Activated CD4-positive, alpha-beta T cell treated with anti-CD3 and anti-CD28 coated beads for 36 hours (primary cell): ENCODE results near the gene TIAL1. TPM values are rescaled to one million over a fixed set of nuclear protein-coding genes. Genes with fewer than 3 reads are reported as not detected.

Experiments used
- ATAC-seq: fragments of 200-7000 bp; cut with Tn5 transposase; one replicate; pipeline ENCODE4 v1.10.0; 2021; ENCODE audit warnings: mild to moderate bottlenecking, moderate library complexity
- CTCF ChIA-PET: fragments of 350-600 bp; sonication (Branson Sonifier 250); formaldehyde crosslinking; loops from one replicate; lab custom pipeline; 2021; ENCODE audit warnings: antibody characterized with exemption; lab: Charles Lee
- POLR2A ChIA-PET: fragments of 350-600 bp; sonication (Branson Sonifier 250); formaldehyde crosslinking; loops from one replicate; lab custom pipeline; 2021; ENCODE audit warnings: antibody characterized with exemption, inconsistent platforms; lab: Charles Lee
- DNase-seq: peaks from one replicate; pipeline ENCODE4 v3.0.0-alpha.2; 2020
- H3K27ac Mint-ChIP-seq: one replicate; pipeline ENCODE4 v1.8.0; 2021; ENCODE audit warnings: mixed read lengths
- H3K27me3 Mint-ChIP-seq: one replicate; pipeline ENCODE4 v1.8.0; 2021; ENCODE audit warnings: mixed read lengths
- H3K36me3 Mint-ChIP-seq: one replicate; pipeline ENCODE4 v1.8.0; 2021; ENCODE audit warnings: low read depth, mixed read lengths
- H3K4me1 Mint-ChIP-seq: one replicate; pipeline ENCODE4 v1.8.0; 2021; ENCODE audit warnings: mixed read lengths
- H3K4me3 Mint-ChIP-seq: one replicate; pipeline ENCODE4 v1.8.0; 2021; ENCODE audit warnings: mild to moderate bottlenecking, moderate library complexity, mixed read lengths
- H3K9me3 Mint-ChIP-seq: one replicate; pipeline ENCODE4 v1.8.0; 2021; ENCODE audit warnings: low read depth, mixed read lengths
- intact Hi-C, 2 experiments: fragments of 100-400 bp; cut with DNase I in 1 of 2; cut with micrococcal nuclease in 1 of 2; formaldehyde crosslinking; loops; one replicate each; pipeline versions ENCODE4 v1.14.2 to v1.15.1; 2022 to 2024; cut with DNase I, micrococcal nuclease
- total RNA-seq, 2 experiments: library from RNA; stranded (reverse); gene quantifications; one replicate each; pipeline ENCODE4 v1.2.3, GENCODE V29; 2021

The TIAL1 gene
- total RNA-seq, 2 experiments from 2014 or later, result 187 to 197 TPM

DNA sequence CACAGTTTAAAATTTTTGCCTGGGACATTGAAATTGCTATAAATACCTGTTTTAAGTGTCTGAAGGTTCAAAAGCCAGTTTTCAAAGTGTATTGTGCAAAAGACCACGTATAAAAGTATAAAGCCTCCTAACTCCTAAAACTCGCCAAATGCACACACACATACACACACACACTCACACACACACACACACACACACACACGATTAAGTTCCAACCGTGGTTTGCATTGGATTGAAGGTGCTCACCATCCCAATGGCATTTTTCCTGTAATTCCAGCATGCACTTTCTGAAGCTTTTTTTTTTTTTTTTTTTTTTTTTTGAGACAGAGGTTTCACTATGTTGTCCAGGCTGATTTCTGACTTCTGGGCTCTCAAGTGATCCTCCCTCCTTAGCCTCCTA is 51.5 kb downstream of the TIAL1 start:
- ChIA-PET POLR2A (no interaction called here), CTCF (no interaction called here)
- H3K9me3 Mint-ChIP-seq, result no peaks in the 10 kb centered on the region
- H3K4me1 Mint-ChIP-seq, result peaks cover 12% of the 10 kb centered on the region
- no peak overlapping the region for H3K4me3 Mint-ChIP-seq
- H3K27me3 Mint-ChIP-seq, result peaks cover 2% of the 10 kb centered on the region
- no peak for ATAC-seq
- no peak for DNase-seq
- intact Hi-C loops, result no loop called here
- H3K27ac Mint-ChIP-seq, result no peak overlapping the region
- peaks cover 13% of the 10 kb centered on the region for H3K36me3 Mint-ChIP-seq

DNA sequence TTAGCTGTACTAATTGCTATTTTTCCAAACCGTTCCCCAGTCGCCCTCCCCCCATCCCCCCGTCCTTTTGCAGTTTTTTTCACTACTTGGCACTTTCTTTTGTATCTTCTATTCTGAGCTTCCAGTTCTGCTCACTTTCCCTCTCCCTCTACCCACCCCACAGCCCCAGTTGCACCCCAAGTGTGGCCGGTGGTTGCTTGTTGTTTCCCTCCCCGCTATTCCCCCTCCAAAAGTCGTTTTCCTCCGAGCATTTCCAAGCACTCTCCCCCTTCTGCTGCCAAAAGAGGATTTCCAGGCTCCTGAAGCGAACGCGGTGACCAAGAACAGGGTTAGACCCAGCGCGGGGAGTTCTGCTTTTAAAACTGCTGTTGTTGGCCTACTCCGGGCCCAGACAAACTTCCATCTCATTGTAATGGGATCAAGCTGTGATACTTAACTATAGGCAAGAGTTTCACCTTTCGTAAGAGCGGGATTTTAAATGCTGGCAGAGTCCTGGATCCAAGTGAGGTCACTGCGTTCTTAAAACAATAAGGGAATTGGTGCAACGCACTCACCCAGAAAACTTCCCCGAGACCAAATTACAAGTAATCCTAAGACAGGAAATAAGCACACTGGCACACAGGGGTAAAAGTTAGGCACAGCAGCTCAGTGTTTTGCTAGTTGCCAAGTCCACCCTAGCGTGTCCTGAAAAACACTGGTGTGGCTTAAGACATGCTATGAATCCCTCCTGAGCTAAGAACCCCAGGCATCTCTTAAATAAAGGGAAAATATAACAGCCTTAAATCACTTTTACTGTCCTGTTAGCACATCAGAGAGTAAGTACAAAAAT is 52.7 kb downstream of the TIAL1 start:
- H3K4me1 Mint-ChIP-seq, result peaks cover 23% of the 10 kb centered on the region
- H3K36me3 Mint-ChIP-seq, result peaks cover 18% of the 10 kb centered on the region
- CTCF ChIA-PET, result interaction anchor here (0.6 to 3.9 kb wide), 13 partner anchors 13 to 181 kb away, joined by 3 to 14 read pairs (median 3); partner anchors contain the start of genes INPP5F and TIAL1
- peaks cover 2% of the 10 kb centered on the region for H3K27me3 Mint-ChIP-seq
- ATAC-seq (no peak), DNase-seq (no peak)
- peak overlapping the region; percentile 89 for H3K27ac Mint-ChIP-seq
- H3K4me3 Mint-ChIP-seq, result peak overlapping the region; percentile 77
- intact Hi-C loops, result loop anchor here (2.0 to 5.0 kb wide), 10 partner anchors 31 to 463 kb away; partner anchors contain the start of genes INPP5F (in 2 of the 2), BAG3 (in 1 of the 2), EIF3A (in 1 of the 2) and MCMBP (in 1 of the 2)
- POLR2A ChIA-PET, result interaction anchor here (0.6 to 1.6 kb wide), 7 partner anchors 14 to 714 kb away, joined by 3 to 6 read pairs (median 4); no protein-coding TSS in a partner anchor
- H3K9me3 Mint-ChIP-seq, result no peaks in the 10 kb centered on the region

DNA sequence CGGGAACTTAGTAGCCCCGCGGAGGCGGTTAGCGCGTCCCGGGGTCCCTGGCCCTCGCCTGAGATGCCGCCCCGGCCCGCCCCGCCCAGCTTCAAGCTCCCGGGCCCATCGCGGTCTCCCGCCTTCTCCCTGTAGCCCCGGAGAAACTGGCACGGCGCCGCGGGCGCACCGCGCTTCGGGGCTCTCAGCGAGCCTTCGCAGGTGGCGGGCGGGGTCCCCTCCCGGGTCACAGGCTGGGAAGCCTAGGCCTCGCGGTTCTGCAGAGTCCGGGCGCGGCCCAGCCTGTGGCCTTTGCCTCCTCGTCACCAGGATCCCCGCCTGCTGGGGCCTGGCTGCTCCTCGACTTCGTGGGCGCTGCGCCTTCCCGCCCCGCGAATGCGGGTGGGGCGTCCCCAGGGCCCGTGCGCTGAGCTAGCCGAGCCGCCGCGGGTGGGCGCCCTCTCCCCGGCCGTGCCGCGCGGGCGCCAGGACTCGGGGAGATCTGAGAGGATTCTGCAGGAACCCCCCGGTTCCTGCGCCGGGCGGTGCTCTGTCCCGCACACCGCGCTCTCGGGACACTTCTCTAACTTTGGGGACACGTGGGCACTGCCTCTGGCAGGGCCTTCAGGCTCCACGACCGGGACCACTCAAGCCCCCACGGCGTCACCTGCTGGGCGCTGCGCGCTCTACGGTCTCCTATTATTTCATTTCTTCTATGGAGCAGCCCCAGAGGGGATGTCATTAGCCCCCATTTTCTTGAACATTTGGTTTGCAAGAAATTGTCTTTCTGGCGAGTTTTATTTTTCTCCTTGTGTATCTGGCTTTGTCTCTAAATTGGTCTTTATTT is 53.6 kb downstream of the TIAL1 start:
- peaks cover 31% of the 10 kb centered on the region for H3K4me1 Mint-ChIP-seq
- ChIA-PET CTCF (interaction anchor here (0.6 to 3.9 kb wide), 16 partner anchors 14 to 182 kb away, joined by 3 to 14 read pairs (median 3); partner anchors contain the start of genes INPP5F and TIAL1), POLR2A (interaction anchor here (0.6 to 1.6 kb wide), 6 partner anchors 13 to 112 kb away, joined by 3 to 6 read pairs (median 4); no protein-coding TSS in a partner anchor)
- DNase-seq (peak; percentile 80), ATAC-seq (peak; percentile 34)
- no peaks in the 10 kb centered on the region for H3K27me3 Mint-ChIP-seq
- peak overlapping the region; percentile 77 for H3K4me3 Mint-ChIP-seq
- H3K36me3 Mint-ChIP-seq, result peaks cover 21% of the 10 kb centered on the region
- no peaks in the 10 kb centered on the region for H3K9me3 Mint-ChIP-seq
- intact Hi-C loops, result loop anchor here (1.0 to 5.0 kb wide), 17 partner anchors 27 to 462 kb away; partner anchors contain the start of genes BAG3 (in 2 of the 2), GRK5 (in 2 of the 2), INPP5F (in 2 of the 2) and EIF3A (in 1 of the 2)
- H3K27ac Mint-ChIP-seq, result peak overlapping the region; percentile 89

DNA sequence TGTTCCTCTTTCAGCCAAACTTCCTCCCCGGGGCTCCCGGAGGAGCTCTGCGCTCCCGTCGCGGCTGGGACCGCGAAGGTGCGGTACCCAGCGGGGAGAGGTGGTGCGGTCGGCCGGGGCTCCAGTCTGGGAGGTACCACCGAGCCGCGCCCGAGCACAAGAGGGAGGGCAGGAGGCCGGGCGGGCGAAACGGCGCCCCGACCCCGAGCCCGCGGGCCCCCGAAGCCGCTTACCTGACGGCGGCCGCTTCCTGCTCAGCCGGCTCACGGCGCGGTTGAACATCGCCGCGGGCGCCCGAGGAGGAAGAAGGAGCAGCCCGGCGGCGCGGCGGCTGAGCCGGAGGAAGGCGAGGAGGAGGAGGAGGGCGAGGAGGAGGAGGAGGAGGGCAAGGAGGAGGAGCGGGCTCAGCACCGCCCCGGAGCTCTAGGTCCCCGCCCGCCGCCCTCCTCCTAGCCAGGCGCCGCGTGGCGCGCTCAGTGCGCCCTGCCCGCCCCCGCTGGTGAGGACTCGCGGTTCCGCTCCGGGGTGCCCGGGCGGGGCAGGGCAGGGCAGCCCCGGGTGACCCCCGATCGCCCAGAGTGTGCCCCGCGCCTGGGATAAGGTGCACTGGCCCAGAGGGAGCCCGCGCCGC is 54.3 kb downstream of the TIAL1 start, which contains the start of gene RGS10:
Gene RGS10 (minus strand): TSS at position 363 of the 631 bp plus-strand sequence. CDS start 81 bp downstream, at position 282.
- ATAC-seq, result peak; percentile 78
- intact Hi-C loops, result loop anchor here (1.0 to 5.0 kb wide), 17 partner anchors 26 to 462 kb away; partner anchors contain the start of genes BAG3 (in 2 of the 2), GRK5 (in 2 of the 2), INPP5F (in 2 of the 2) and EIF3A (in 1 of the 2)

DNA sequence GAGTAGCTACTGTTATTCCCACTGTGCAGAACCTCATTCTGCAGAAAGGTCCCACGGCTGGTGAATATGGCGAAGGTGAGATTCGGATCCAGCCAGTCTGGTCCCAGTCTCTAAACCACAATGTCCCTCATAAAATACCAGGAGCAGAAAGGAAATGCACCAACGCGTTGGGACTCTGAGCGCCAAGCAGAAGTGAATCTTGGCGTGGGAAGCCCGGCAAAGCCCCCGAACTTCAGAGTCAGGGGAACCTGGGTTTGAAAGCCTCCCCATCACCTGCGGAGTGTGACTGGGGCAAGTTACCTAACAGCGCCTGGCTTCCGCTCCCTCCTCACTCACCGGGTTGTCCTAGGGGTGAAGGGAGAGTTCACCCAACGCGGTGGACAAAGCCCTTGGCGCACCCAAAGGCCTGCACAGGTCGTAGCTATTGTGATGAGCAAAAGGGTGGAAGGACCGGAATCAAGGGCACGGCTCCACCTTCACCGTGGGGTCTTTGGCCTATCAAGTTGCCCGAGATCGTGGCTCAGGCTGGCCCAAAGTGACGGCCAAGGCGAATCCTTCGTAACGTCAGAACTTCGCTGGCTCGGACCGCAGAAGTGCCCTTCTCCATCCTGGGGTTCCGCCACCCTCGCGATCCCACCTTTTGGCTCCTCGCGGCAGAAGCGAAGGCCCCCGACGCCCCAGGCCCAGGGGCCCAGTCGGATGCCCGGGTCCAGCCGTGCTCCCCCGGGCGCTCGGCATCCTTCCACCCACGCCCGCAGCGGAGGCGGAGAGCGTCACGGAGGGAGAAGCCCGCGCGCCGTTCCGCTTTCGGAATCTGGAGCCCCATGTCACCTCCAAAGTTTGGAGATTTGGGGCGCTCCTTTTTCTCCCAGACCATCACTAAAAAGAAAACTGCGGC is 55.1 kb downstream of the TIAL1 start:
- POLR2A ChIA-PET, result interaction anchor here (0.7 to 1.6 kb wide), 7 partner anchors 9 to 113 kb away, joined by 3 to 6 read pairs (median 4); no protein-coding TSS in a partner anchor
- peak; percentile 7 for ATAC-seq
- peak; percentile 82 for DNase-seq
- peak overlapping the region; percentile 80 for H3K27ac Mint-ChIP-seq
- peaks cover 32% of the 10 kb centered on the region for H3K36me3 Mint-ChIP-seq
- CTCF ChIA-PET, result interaction anchor here (0.8 to 3.9 kb wide), 8 partner anchors 16 to 334 kb away, joined by 3 to 14 read pairs (median 3); partner anchors contain the start of gene GRK5
- intact Hi-C loops, result loop anchor here (1.0 to 5.0 kb wide), 17 partner anchors 25 to 461 kb away; partner anchors contain the start of genes BAG3 (in 2 of the 2), GRK5 (in 2 of the 2), INPP5F (in 2 of the 2) and EIF3A (in 1 of the 2)
- H3K4me1 Mint-ChIP-seq, result peaks cover 46% of the 10 kb centered on the region
- H3K27me3 Mint-ChIP-seq, result no peaks in the 10 kb centered on the region
- no peaks in the 10 kb centered on the region for H3K9me3 Mint-ChIP-seq
- peak overlapping the region; percentile 89 for H3K4me3 Mint-ChIP-seq

More for the DNA sequence above, 54.3 kb downstream of the TIAL1 start, which contains the start of gene RGS10:
- peak within 1 kb of the TSS; percentile 89 for H3K4me3 Mint-ChIP-seq
- H3K4me1 Mint-ChIP-seq, result peaks cover 39% of the 10 kb centered on the region
- H3K9me3 Mint-ChIP-seq, result no peaks in the 10 kb centered on the region
- CTCF ChIA-PET, result interaction anchor here (0.6 to 3.9 kb wide), 10 partner anchors 16 to 128 kb away, joined by 3 to 14 read pairs (median 4); no protein-coding TSS in a partner anchor
- no peaks in the 10 kb centered on the region for H3K27me3 Mint-ChIP-seq
- DNase-seq, result peak; percentile 92
- H3K36me3 Mint-ChIP-seq, result peaks cover 26% of the 10 kb centered on the region
- H3K27ac Mint-ChIP-seq, result peak within 1 kb of the TSS; percentile 89
- POLR2A ChIA-PET, result interaction anchor here (0.7 to 1.6 kb wide), 6 partner anchors 8 to 112 kb away, joined by 3 to 6 read pairs (median 4); no protein-coding TSS in a partner anchor

DNA sequence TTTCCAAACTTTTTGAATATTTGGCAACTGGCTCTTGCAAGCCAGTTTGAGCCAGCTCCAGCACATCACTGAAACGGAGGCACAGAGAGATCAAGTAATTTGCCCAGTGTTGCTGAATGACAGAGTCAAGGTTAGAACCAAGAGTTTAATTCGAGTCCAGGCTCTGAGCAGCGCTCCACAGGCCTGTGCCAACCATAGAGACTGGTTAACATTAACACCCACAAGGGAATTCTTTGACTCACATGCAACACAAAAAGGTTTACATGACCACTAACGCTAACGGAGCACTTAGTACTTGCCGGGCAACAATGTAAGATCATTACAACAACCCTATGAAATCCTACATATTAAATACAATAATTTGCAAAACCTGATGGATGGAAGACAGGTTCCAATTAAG is 55.7 kb downstream of the TIAL1 start:
- Mint-ChIP-seq H3K36me3 (peaks cover 32% of the 10 kb centered on the region), H3K27me3 (no peaks in the 10 kb centered on the region), H3K4me1 (peaks cover 53% of the 10 kb centered on the region), H3K9me3 (no peaks in the 10 kb centered on the region), H3K4me3 (peak overlapping the region; percentile 89), H3K27ac (peak overlapping the region; percentile 80)
- intact Hi-C loops, result loop anchor here (1.0 to 5.0 kb wide), 4 partner anchors 39 to 234 kb away; partner anchors contain the start of gene INPP5F (in 2 of the 2)
- peak; percentile 19 for ATAC-seq
- CTCF ChIA-PET, result interaction anchor here (0.6 to 3.9 kb wide), 6 partner anchors 11 to 334 kb away, joined by 3 to 14 read pairs (median 3); partner anchors contain the start of gene GRK5
- POLR2A ChIA-PET, result interaction anchor here (0.8 to 1.5 kb wide), 4 partner anchors 10 to 42 kb away, joined by 3 to 4 read pairs (median 3); no protein-coding TSS in a partner anchor
- peak; percentile 58 for DNase-seq

DNA sequence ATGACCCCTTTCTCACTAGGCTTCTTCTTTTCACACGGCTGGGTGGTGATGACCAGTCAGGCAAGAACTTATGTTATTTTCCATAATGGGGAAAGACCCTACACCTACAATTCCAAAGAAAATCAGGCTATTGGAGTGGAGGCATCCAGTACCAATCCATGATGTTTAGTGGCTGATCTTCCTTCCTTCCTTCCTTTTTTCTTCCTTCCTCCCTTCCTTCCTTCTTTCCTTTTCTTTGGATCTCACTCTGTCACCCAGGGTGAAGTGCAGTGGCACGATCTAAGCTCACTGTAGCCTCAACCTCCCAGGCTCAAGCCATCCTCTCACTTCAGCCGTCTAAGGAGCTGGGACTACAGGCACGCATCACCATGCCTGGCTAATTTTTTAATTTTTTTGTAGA is 56.7 kb downstream of the TIAL1 start:
- Mint-ChIP-seq H3K27ac (peak overlapping the region; percentile 80), H3K9me3 (no peaks in the 10 kb centered on the region), H3K4me3 (peak overlapping the region; percentile 89), H3K36me3 (peaks cover 42% of the 10 kb centered on the region), H3K4me1 (peaks cover 63% of the 10 kb centered on the region), H3K27me3 (no peaks in the 10 kb centered on the region)
- ChIA-PET POLR2A (interaction anchor here (0.6 to 1.4 kb wide), 4 partner anchors 21 to 333 kb away, joined by 3 to 5 read pairs (median 4); no protein-coding TSS in a partner anchor), CTCF (interaction anchor here (1.3 to 2.2 kb wide), 2 partner anchors 10 to 16 kb away, joined by 5 to 7 read pairs; no protein-coding TSS in a partner anchor)
- intact Hi-C loops, result loop anchor here (5.0 kb wide), 3 partner anchors 93 to 233 kb away; partner anchors contain the start of gene INPP5F (in 2 of the 2)
- no peak for DNase-seq
- no peak for ATAC-seq

DNA sequence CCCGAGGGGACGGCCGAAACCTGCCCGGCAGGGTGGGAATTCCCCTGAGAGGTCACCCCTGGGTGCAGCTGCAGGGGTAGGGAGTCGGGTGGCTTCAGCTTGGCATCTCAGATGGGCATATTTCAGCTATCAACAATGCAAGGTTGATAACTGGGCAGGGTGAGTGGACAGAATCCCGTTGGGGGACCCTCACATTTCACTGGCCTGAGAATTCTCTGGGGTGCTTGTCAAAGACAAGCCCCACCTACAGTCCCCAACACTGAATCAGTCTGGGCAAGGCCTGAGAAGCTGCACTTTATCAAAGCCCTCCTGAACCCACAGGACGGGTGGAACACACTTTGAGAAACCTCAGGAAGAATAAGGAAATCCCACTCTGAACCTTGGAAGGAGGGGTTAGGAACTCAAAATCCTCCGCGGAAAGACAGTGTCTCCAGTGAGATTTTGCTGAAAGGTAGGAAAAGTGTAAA is 57.4 kb downstream of the TIAL1 start:
- ChIA-PET CTCF (interaction anchor here (1.1 to 2.2 kb wide), 3 partner anchors 9 to 332 kb away, joined by 5 to 7 read pairs (median 5); partner anchors contain the start of gene GRK5), POLR2A (interaction anchor here (1.4 kb wide), 1 partner anchor 39 kb away, joined by 5 read pairs; no protein-coding TSS in a partner anchor)
- intact Hi-C loops, result no loop called here
- ATAC-seq (no peak), DNase-seq (peak; percentile 47)
- Mint-ChIP-seq H3K27me3 (no peaks in the 10 kb centered on the region), H3K4me1 (peaks cover 68% of the 10 kb centered on the region), H3K27ac (peak overlapping the region; percentile 87), H3K9me3 (no peaks in the 10 kb centered on the region), H3K36me3 (peaks cover 47% of the 10 kb centered on the region), H3K4me3 (peak overlapping the region; percentile 89)
